Astrocyte (in vitro differentiated cells and primary cell): ENCODE results near the gene SLC6A13. TPM values are rescaled to one million over a fixed set of nuclear protein-coding genes. Genes with fewer than 3 reads are reported as not detected.

ENCODE experiments used
- DNase-seq: peaks from one replicate; pipeline ENCODE4 v3.0.0-alpha.2; 2010; ENCODE audit warnings: low read depth
- FAIRE-seq: peaks from 2 replicates; lab custom pipeline; 2011; peaks lifted over from hg19 to GRCh38; lab: Jason Lieb, UNC
- H2AFZ ChIP-seq: 2 replicates; pipeline ENCODE4 v1.6.0; 2012; ENCODE audit warnings: low read depth, low read length, inconsistent platforms
- H3K27ac ChIP-seq: 2 replicates; pipeline ENCODE4 v1.5.1; 2011; ENCODE audit warnings: low read depth, low read length, inconsistent platforms
- H3K27me3 ChIP-seq: 2 replicates; pipeline ENCODE4 v1.6.0; 2011; ENCODE audit warnings: low read length, inconsistent platforms; ENCODE audit not compliant: insufficient read depth
- H3K36me3 ChIP-seq: 2 replicates; pipeline ENCODE4 v1.5.1; 2011; ENCODE audit warnings: low read length, inconsistent platforms; ENCODE audit not compliant: insufficient read depth
- H3K4me1 ChIP-seq: 2 replicates; pipeline ENCODE4 v1.5.1; 2011; ENCODE audit warnings: low read length, inconsistent platforms; ENCODE audit not compliant: insufficient read depth
- H3K4me2 ChIP-seq: 2 replicates; pipeline ENCODE4 v1.6.0; 2012; ENCODE audit warnings: low read length, inconsistent platforms
- H3K4me3 ChIP-seq: 2 replicates; pipeline ENCODE4 v1.5.1; 2011; ENCODE audit warnings: low read depth, mild to moderate bottlenecking, low read length, inconsistent platforms; ENCODE audit not compliant: insufficient read depth
- H3K79me2 ChIP-seq: 2 replicates; pipeline ENCODE4 v1.6.0; 2012; ENCODE audit warnings: mild to moderate bottlenecking, low read length, inconsistent platforms; ENCODE audit not compliant: insufficient read depth
- H3K9ac ChIP-seq: 2 replicates; pipeline ENCODE4 v1.6.0; 2012; ENCODE audit warnings: mild to moderate bottlenecking, low read length, inconsistent platforms
- H3K9me3 ChIP-seq: 2 replicates; pipeline ENCODE4 v1.5.1; 2012; ENCODE audit warnings: low read depth, mild to moderate bottlenecking, low read length, inconsistent platforms; ENCODE audit not compliant: insufficient read depth
- H4K20me1 ChIP-seq: 2 replicates; pipeline ENCODE4 v1.6.0; 2012; ENCODE audit warnings: low read length, inconsistent platforms; ENCODE audit not compliant: insufficient read depth
- H3K27ac Mint-ChIP-seq: one replicate; pipeline ENCODE4 v1.8.0; 2021; ENCODE audit warnings: mild to moderate bottlenecking, mixed read lengths; ENCODE audit not compliant: unreplicated experiment
- H3K27me3 Mint-ChIP-seq: one replicate; pipeline ENCODE4 v1.8.0; 2021; ENCODE audit warnings: low read depth, mixed read lengths; ENCODE audit not compliant: unreplicated experiment
- H3K36me3 Mint-ChIP-seq: one replicate; pipeline ENCODE4 v1.8.0; 2021; ENCODE audit warnings: low read depth, mixed read lengths; ENCODE audit not compliant: unreplicated experiment
- H3K4me1 Mint-ChIP-seq: one replicate; pipeline ENCODE4 v1.8.0; 2021; ENCODE audit warnings: low read depth, mixed read lengths; ENCODE audit not compliant: unreplicated experiment
- H3K4me3 Mint-ChIP-seq: one replicate; pipeline ENCODE4 v1.8.0; 2021; ENCODE audit warnings: mild to moderate bottlenecking, moderate library complexity, mixed read lengths; ENCODE audit not compliant: unreplicated experiment
- H3K9me3 Mint-ChIP-seq: one replicate; pipeline ENCODE4 v1.8.0; 2021; ENCODE audit warnings: mild to moderate bottlenecking, mixed read lengths; ENCODE audit not compliant: unreplicated experiment
- EZH2 ChIP-seq: IDR thresholded peaks from 2 replicates; pipeline ENCODE4 v1.6.1; 2012; ENCODE audit warnings: mild to moderate bottlenecking, low read length, inconsistent platforms; ENCODE audit not compliant: insufficient read depth
- total RNA-seq: library from RNA; stranded (reverse); gene quantifications from 2 replicates; pipeline ENCODE4 v1.2.1, GENCODE V29; 2021
- TF ChIP-seq, protein P1 (sequence below): IDR thresholded peaks from 2 replicates; pipeline ENCODE4 v1.5.1; 2011; ENCODE audit warnings: low read depth, mild to moderate bottlenecking, inconsistent platforms, low read length, moderate library complexity; ENCODE audit not compliant: insufficient read depth

The SLC6A13 gene
- total RNA-seq, 1 donor from 2014 or later: 2.6 TPM

GRCh38 chr12:291153-291723 is 28.6 kb upstream of the SLC6A13 start:
- peaks cover 11% of the 10 kb centered on the region for H3K4me1 Mint-ChIP-seq
- no peak for TF ChIP-seq EZH2
- TF ChIP-seq, protein P1, sequence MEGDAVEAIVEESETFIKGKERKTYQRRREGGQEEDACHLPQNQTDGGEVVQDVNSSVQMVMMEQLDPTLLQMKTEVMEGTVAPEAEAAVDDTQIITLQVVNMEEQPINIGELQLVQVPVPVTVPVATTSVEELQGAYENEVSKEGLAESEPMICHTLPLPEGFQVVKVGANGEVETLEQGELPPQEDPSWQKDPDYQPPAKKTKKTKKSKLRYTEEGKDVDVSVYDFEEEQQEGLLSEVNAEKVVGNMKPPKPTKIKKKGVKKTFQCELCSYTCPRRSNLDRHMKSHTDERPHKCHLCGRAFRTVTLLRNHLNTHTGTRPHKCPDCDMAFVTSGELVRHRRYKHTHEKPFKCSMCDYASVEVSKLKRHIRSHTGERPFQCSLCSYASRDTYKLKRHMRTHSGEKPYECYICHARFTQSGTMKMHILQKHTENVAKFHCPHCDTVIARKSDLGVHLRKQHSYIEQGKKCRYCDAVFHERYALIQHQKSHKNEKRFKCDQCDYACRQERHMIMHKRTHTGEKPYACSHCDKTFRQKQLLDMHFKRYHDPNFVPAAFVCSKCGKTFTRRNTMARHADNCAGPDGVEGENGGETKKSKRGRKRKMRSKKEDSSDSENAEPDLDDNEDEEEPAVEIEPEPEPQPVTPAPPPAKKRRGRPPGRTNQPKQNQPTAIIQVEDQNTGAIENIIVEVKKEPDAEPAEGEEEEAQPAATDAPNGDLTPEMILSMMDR: no peak
- peaks cover 6% of the 10 kb centered on the region for H3K79me2 ChIP-seq
- H3K4me3 ChIP-seq: no peak overlapping the region
- H3K9me3 ChIP-seq: no peaks in the 10 kb centered on the region
- H3K27me3 Mint-ChIP-seq: no peaks in the 10 kb centered on the region
- H3K9ac ChIP-seq: no peak overlapping the region
- no peak overlapping the region for H3K27ac Mint-ChIP-seq
- no peak for FAIRE-seq
- H3K4me1 ChIP-seq: peaks cover 8% of the 10 kb centered on the region
- H3K27ac ChIP-seq: no peak overlapping the region
- H3K27me3 ChIP-seq: no peaks in the 10 kb centered on the region
- no peak overlapping the region for H3K4me3 Mint-ChIP-seq
- no peak for DNase-seq
- no peaks in the 10 kb centered on the region for H3K9me3 Mint-ChIP-seq
- H3K36me3 ChIP-seq: peaks cover 29% of the 10 kb centered on the region
- no peak overlapping the region for H2AFZ ChIP-seq
- no peak overlapping the region for H3K4me2 ChIP-seq
- H3K36me3 Mint-ChIP-seq: peaks cover 29% of the 10 kb centered on the region
- peaks cover 36% of the 10 kb centered on the region for H4K20me1 ChIP-seq

GRCh38 chr12:288687-289086 is 26.1 kb upstream of the SLC6A13 start:
- Mint-ChIP-seq H3K27me3 (no peaks in the 10 kb centered on the region), H3K4me3 (no peak overlapping the region), H3K9me3 (no peaks in the 10 kb centered on the region), H3K27ac (no peak overlapping the region), H3K4me1 (peaks cover 11% of the 10 kb centered on the region), H3K36me3 (peaks cover 31% of the 10 kb centered on the region)
- peaks cover 8% of the 10 kb centered on the region for H3K4me1 ChIP-seq
- DNase-seq: peak; percentile 72
- peaks cover 6% of the 10 kb centered on the region for H3K79me2 ChIP-seq
- FAIRE-seq: peak; percentile 56
- no peak for TF ChIP-seq EZH2
- TF ChIP-seq, protein P1: no peak
- no peak overlapping the region for H2AFZ ChIP-seq
- peaks cover 29% of the 10 kb centered on the region for H4K20me1 ChIP-seq
- H3K27ac ChIP-seq: peak overlapping the region; percentile 24
- no peak overlapping the region for H3K9ac ChIP-seq
- H3K4me2 ChIP-seq: no peak overlapping the region
- H3K36me3 ChIP-seq: peaks cover 28% of the 10 kb centered on the region
- H3K4me3 ChIP-seq: no peak overlapping the region
- H3K27me3 ChIP-seq: no peaks in the 10 kb centered on the region
- no peaks in the 10 kb centered on the region for H3K9me3 ChIP-seq

DNA sequence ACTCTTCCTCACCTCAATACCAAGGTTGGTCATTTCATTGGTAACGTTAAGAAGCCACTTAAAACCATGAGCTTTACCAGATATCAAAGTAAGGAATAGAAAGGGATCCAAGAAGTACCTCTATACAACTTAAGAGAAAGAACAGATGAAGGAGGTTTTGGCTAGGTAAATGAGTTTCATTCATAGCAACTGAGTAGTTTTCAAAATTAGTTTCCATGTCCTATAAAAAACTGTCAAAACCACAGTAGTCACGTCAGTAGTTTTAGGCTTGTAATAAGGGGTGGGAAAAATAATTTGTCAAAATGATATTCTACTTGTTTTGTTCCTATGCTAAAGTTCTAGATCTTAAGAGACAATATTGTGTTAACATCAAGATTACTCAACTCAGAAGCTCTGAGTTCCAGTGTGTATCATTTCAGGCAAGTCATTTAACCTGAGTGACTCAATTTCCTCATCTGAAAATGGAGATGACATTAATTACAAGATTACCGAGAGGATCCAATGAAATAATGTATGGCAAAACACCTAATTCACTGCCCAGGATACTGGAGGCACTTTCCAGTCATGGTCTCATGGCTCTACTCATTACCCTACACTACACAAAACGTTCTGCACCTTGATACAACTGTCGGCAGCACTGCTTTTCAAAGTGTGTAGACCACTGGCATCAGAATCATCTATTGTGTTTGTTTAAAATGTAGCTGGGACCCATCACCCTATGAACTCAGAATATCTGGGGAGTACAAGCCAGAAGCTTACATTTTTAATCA is 24.1 kb upstream of the SLC6A13 start:
- TF ChIP-seq, protein P1: no peak
- no peak for TF ChIP-seq EZH2
- Histone ChIP-seq H2AFZ (no peak overlapping the region), H3K36me3 (peaks cover 22% of the 10 kb centered on the region), H3K27ac (no peak overlapping the region), H4K20me1 (peaks cover 29% of the 10 kb centered on the region), H3K4me2 (no peak overlapping the region), H3K9me3 (no peaks in the 10 kb centered on the region), H3K79me2 (peaks cover 6% of the 10 kb centered on the region), H3K27me3 (no peaks in the 10 kb centered on the region), H3K4me3 (no peak overlapping the region), H3K4me1 (peaks cover 5% of the 10 kb centered on the region), H3K9ac (no peak overlapping the region)
- no peak overlapping the region for H3K4me3 Mint-ChIP-seq
- H3K27me3 Mint-ChIP-seq: no peaks in the 10 kb centered on the region
- H3K9me3 Mint-ChIP-seq: no peaks in the 10 kb centered on the region
- no peak for DNase-seq
- H3K36me3 Mint-ChIP-seq: peaks cover 23% of the 10 kb centered on the region
- no peak overlapping the region for H3K27ac Mint-ChIP-seq
- FAIRE-seq: no peak
- peaks cover 8% of the 10 kb centered on the region for H3K4me1 Mint-ChIP-seq
